NCI-H1436 treated with DMSO at 0.1 percent for 48 hours (cell line): Measurements from ENCODE around the gene KIF13A.
"Not testable (repeated sequence)": the region's sequence is repeated elsewhere in the genome, so short reads cannot be mapped to it uniquely, and the experiment has no call there.

Source experiments
- DNase-seq: peaks from one replicate; lab custom pipeline; 2025; lab: John Stamatoyannopoulos, UW

Gene KIF13A

GRCh38 chr6:17870300-17871188, 116.9 kb downstream of the KIF13A start:
- no peak for DNase-seq

- no peak for DNase-seq
These were observed 117.7 kb downstream of the KIF13A start for GRCh38 chr6:17869753-17870050.

GRCh38 chr6:17869010-17869752, 118.3 kb downstream of the KIF13A start:
- no peak for DNase-seq

GRCh38 chr6:17867880-17868279, 119.6 kb downstream of the KIF13A start:
- DNase-seq: no peak

- no peak for DNase-seq
These were observed 120.5 kb downstream of the KIF13A start for GRCh38 chr6:17866876-17867444.

- DNase-seq: no peak
These were observed 121.4 kb downstream of the KIF13A start for GRCh38 chr6:17865798-17866725.

GRCh38 chr6:17865243-17865642, 122.2 kb downstream of the KIF13A start:
- no peak for DNase-seq

- DNase-seq: no peak
These were observed 123.3 kb downstream of the KIF13A start for GRCh38 chr6:17863901-17864754.

- no peak for DNase-seq
These were observed 126.1 kb downstream of the KIF13A start for GRCh38 chr6:17861361-17861760.

GRCh38 chr6:17859846-17860245, 127.6 kb downstream of the KIF13A start:
- no peak for DNase-seq

GRCh38 chr6:17858584-17858983, 128.9 kb downstream of the KIF13A start:
- DNase-seq: no peak

- DNase-seq: not testable (repeated sequence)
These were observed 130.2 kb downstream of the KIF13A start for GRCh38 chr6:17857188-17857587.

- no peak for DNase-seq
These were observed 131.1 kb downstream of the KIF13A start for GRCh38 chr6:17856306-17856705.

- DNase-seq: no peak
These were observed 132.1 kb downstream of the KIF13A start for GRCh38 chr6:17855381-17855780.

- DNase-seq: no peak
These were observed 133.9 kb downstream of the KIF13A start for GRCh38 chr6:17853533-17853932.

- no peak for DNase-seq
These were observed 135.7 kb downstream of the KIF13A start for GRCh38 chr6:17851720-17852161.

GRCh38 chr6:17851001-17851719, 136.3 kb downstream of the KIF13A start:
- DNase-seq: no peak

- DNase-seq: no peak
These were observed 137.2 kb downstream of the KIF13A start for GRCh38 chr6:17850281-17850680.

- no peak for DNase-seq
These were observed 140.2 kb downstream of the KIF13A start for GRCh38 chr6:17847203-17847760.

- no peak for DNase-seq
These were observed 140.7 kb downstream of the KIF13A start for GRCh38 chr6:17846762-17847161.
